Suprapubic skin (tissue), 4 donors: Measurements from ENCODE around the gene LPAR1.

ENCODE experiments used
- CTCF ChIP-seq, 2 donors: fragments of 200-600 bp in 1 of 2; fragments of 450-650 bp in 1 of 2; sonication (generic) in 1 of 2; IDR thresholded peaks; one replicate each; pipeline ENCODE4 v1.5.1; 2016 to 2019; ENCODE audit warnings: antibody characterized with exemption in 2 of 2, mild to moderate bottlenecking in 1 of 2, moderate library complexity in 1 of 2
- EP300 ChIP-seq: sonication (generic); formaldehyde crosslinking; IDR thresholded peaks from one replicate; pipeline ENCODE4 v1.6.1; 2017; ENCODE audit warnings: antibody characterized with exemption
- POLR2A ChIP-seq, 2 donors: fragments of 450-650 bp; IDR thresholded peaks; one replicate each; pipeline ENCODE4 v1.6.1; 2017; ENCODE audit warnings: antibody characterized with exemption in 2 of 2, mild to moderate bottlenecking in 2 of 2, moderate library complexity in 2 of 2
- POLR2AphosphoS5 ChIP-seq, 3 donors: sonication (generic); formaldehyde crosslinking; IDR thresholded peaks; one replicate each; pipeline ENCODE4 v1.6.1; 2017; ENCODE audit warnings: antibody characterized with exemption in 3 of 3

- TF ChIP-seq POLR2A (IDR thresholded peaks at IDR 0.05) (no peak), CTCF (IDR thresholded peaks at IDR 0.05) (no peak), POLR2AphosphoS5 (IDR thresholded peaks at IDR 0.05) (no peak), EP300 (no peak)
Observed at GRCh38 chr9:111005746-111006470, 32.4 kb downstream of the LPAR1 start.
